AG04449 (cell line): ENCODE data around the gene JAKMIP3.

Source experiments
- CTCF ChIA-PET: fragments of 350-600 bp; formaldehyde crosslinking; extraction: SDS; loops from one replicate; lab custom pipeline; 2021; ENCODE audit warnings: antibody characterized with exemption; lab: Yijun Ruan, JAX
- POLR2A ChIA-PET: fragments of 400-600, 350-600 bp; formaldehyde crosslinking; extraction: SDS; loops from one replicate; lab custom pipeline; 2020; ENCODE audit warnings: antibody characterized with exemption, inconsistent platforms; lab: Yijun Ruan, JAX
- DNase-seq: peaks from one replicate; pipeline ENCODE4 v3.0.0-alpha.2; 2010; ENCODE audit warnings: low read depth, low spot score
- H3K4me3 ChIP-seq: 2 replicates; pipeline ENCODE4 v1.5.1; 2011; ENCODE audit warnings: low read depth, mild to moderate bottlenecking, control low read depth, low read length
- TF ChIP-seq, protein P1 (sequence below): IDR thresholded peaks from one replicate; pipeline ENCODE4 v1.5.1; 2011; ENCODE audit warnings: mild to moderate bottlenecking, moderate library complexity, low read length, control low read depth, inconsistent platforms; ENCODE audit not compliant: insufficient read depth; ENCODE audit errors: missing control alignments

The JAKMIP3 gene

GRCh38 chr10:132107949-132108877 lies 42.5 kb downstream of the JAKMIP3 start:
- POLR2A ChIA-PET: no interaction called here
- no peak overlapping the region for H3K4me3 ChIP-seq
- CTCF ChIA-PET: no interaction called here
- TF ChIP-seq, protein P1, sequence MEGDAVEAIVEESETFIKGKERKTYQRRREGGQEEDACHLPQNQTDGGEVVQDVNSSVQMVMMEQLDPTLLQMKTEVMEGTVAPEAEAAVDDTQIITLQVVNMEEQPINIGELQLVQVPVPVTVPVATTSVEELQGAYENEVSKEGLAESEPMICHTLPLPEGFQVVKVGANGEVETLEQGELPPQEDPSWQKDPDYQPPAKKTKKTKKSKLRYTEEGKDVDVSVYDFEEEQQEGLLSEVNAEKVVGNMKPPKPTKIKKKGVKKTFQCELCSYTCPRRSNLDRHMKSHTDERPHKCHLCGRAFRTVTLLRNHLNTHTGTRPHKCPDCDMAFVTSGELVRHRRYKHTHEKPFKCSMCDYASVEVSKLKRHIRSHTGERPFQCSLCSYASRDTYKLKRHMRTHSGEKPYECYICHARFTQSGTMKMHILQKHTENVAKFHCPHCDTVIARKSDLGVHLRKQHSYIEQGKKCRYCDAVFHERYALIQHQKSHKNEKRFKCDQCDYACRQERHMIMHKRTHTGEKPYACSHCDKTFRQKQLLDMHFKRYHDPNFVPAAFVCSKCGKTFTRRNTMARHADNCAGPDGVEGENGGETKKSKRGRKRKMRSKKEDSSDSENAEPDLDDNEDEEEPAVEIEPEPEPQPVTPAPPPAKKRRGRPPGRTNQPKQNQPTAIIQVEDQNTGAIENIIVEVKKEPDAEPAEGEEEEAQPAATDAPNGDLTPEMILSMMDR: no peak
- DNase-seq: no peak

- ChIA-PET POLR2A (no interaction called here), CTCF (no interaction called here)
- DNase-seq: no peak
- TF ChIP-seq, protein P1: no peak
- no peak overlapping the region for H3K4me3 ChIP-seq
Observed at GRCh38 chr10:132109341-132110110, 43.8 kb downstream of the JAKMIP3 start.

- H3K4me3 ChIP-seq: no peak overlapping the region
- ChIA-PET CTCF (no interaction called here), POLR2A (no interaction called here)
- DNase-seq: no peak
- TF ChIP-seq, protein P1: no peak
Observed at GRCh38 chr10:132110111-132110521, 44.4 kb downstream of the JAKMIP3 start.

- DNase-seq: no peak
- no peak overlapping the region for H3K4me3 ChIP-seq
- TF ChIP-seq, protein P1: no peak
- CTCF ChIA-PET: no interaction called here
- POLR2A ChIA-PET: no interaction called here
Observed at GRCh38 chr10:132110713-132111112, 45.0 kb downstream of the JAKMIP3 start.

- POLR2A ChIA-PET: no interaction called here
- CTCF ChIA-PET: no interaction called here
- no peak overlapping the region for H3K4me3 ChIP-seq
- DNase-seq: no peak
- TF ChIP-seq, protein P1: no peak
Observed at GRCh38 chr10:132111121-132111731, 45.5 kb downstream of the JAKMIP3 start.
